PFSK-1 (cell line): ENCODE measurements around the gene ARHGAP15.

Experiments
- POLR2AphosphoS5 ChIP-seq: IDR thresholded peaks from 2 replicates; pipeline ENCODE4 v1.6.1; 2012; ENCODE audit warnings: low read depth, mild to moderate bottlenecking, control low read depth, low read length, moderate library complexity
- TF ChIP-seq, protein P1 (sequence below), 2 experiments: IDR thresholded peaks; 2 replicates each; pipeline versions ENCODE4 v1.6.1 to v1.8.0; 2011 to 2012; ENCODE audit warnings: low read depth in 2 of 2, low read length in 2 of 2, control low read depth in 1 of 2, inconsistent platforms in 1 of 2, mild to moderate bottlenecking in 1 of 2, moderate library complexity in 1 of 2; ENCODE audit not compliant: insufficient read depth in 1 of 2

DNA sequence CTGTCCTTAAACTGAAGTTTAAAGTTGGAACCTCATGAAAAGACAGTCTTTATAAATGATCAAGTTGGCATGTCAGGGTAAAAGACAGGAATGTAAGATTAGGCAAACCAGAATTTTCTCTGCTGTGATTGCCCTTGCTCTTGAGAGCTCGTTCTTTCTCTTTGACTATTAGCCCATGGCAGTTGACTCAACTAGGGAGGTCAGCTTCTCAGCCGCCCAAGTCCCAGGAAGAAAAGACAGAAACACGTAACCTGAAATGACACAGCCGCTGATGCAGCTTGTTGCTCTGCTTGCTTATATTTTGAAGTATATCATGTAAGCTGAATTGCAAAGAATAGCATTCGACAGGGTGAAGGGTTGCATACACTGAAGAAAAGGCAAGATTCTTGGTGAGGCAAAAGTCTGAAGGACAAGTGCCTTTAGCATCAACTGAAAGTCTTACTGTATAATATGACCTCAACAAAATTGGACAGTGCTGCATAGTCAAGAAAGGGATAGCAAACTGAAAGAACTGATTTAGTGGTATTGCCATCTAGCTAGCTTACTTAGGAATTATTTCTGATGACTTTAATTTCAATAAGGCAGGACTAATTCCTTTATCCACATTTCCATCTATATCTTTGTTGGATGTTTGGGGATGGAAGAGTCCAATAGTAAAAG is 54.7 kb downstream of the ARHGAP15 start:
- no peak for TF ChIP-seq POLR2AphosphoS5
- TF ChIP-seq, protein P1, sequence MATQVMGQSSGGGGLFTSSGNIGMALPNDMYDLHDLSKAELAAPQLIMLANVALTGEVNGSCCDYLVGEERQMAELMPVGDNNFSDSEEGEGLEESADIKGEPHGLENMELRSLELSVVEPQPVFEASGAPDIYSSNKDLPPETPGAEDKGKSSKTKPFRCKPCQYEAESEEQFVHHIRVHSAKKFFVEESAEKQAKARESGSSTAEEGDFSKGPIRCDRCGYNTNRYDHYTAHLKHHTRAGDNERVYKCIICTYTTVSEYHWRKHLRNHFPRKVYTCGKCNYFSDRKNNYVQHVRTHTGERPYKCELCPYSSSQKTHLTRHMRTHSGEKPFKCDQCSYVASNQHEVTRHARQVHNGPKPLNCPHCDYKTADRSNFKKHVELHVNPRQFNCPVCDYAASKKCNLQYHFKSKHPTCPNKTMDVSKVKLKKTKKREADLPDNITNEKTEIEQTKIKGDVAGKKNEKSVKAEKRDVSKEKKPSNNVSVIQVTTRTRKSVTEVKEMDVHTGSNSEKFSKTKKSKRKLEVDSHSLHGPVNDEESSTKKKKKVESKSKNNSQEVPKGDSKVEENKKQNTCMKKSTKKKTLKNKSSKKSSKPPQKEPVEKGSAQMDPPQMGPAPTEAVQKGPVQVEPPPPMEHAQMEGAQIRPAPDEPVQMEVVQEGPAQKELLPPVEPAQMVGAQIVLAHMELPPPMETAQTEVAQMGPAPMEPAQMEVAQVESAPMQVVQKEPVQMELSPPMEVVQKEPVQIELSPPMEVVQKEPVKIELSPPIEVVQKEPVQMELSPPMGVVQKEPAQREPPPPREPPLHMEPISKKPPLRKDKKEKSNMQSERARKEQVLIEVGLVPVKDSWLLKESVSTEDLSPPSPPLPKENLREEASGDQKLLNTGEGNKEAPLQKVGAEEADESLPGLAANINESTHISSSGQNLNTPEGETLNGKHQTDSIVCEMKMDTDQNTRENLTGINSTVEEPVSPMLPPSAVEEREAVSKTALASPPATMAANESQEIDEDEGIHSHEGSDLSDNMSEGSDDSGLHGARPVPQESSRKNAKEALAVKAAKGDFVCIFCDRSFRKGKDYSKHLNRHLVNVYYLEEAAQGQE (IDR thresholded peaks at IDR 0.05; ENCODE audit: insufficient read depth in 1 of 2, low read depth in 2 of 2, low read length in 2 of 2), result no peak
